NCI-H1092 treated with DMSO at 0.1 percent for 48 hours (cell line): ENCODE results near the gene CTBP2.
"Not testable (repeated sequence)": the region's sequence is repeated elsewhere in the genome, so short reads cannot be mapped to it uniquely, and the experiment has no call there.

Source experiments
- DNase-seq: peaks from one replicate; lab custom pipeline; 2025; lab: John Stamatoyannopoulos, UW

The CTBP2 gene

DNA sequence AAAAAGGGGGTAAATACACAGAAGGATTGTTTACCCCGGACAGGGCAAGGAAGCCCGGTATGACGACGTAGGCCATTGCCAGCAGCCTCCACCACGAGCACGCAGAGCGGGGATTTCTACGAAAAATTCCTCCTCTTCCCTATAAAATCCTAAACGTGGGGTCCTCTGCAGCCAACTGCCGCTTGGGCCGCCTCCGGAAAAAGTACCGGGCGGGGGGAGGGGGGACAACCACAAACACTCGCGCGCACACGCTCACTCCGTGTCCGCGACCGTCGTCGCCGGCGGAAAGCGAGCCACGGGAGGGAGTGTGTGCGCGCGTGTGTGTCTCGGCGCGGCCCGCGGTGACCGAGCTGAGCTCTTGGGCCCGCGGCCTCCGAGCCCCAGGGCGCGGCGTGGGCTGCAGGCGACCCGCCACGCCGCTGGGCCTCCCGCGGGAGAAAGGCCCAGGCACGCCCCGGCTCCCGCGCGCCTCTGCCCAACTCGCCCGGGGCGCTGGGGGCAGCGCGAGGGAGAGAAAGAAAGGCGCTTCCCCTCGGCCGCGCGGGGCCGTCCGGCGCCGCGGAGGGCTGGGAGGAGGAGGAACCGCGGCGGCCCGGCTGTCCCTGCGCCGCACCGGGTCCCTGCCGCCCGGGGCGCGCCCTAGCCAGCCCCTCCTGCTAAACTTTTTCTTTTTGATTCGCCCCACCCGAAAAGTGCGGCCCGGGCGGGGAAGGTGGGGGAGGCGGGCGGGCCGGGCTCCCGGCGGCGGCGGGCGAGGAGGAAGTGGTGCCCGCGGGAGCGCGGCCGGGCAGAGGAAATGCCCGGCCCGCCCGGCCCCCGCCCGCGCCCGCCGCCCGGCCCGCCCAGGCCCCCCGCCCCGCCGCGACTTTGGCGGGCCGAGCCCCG lies 1.5 kb downstream of the CTBP2 start:
- peak; percentile 22 for DNase-seq

DNA sequence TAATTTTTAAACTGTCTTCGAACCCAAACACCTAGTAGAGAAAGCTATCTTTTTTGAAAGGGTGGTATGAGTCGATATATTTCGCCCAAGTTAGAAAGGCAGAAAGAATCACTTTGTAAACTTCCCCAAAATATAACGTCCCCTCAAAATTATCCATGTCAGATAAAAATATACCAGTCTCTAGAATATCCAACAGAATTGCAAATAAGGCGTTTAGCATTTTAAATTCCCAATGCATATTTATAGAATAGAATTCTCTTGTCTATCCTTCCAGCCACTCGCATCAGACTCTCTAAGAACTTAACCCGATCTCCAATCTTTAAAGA lies 2.1 kb downstream of the CTBP2 start:
- no peak for DNase-seq

DNA sequence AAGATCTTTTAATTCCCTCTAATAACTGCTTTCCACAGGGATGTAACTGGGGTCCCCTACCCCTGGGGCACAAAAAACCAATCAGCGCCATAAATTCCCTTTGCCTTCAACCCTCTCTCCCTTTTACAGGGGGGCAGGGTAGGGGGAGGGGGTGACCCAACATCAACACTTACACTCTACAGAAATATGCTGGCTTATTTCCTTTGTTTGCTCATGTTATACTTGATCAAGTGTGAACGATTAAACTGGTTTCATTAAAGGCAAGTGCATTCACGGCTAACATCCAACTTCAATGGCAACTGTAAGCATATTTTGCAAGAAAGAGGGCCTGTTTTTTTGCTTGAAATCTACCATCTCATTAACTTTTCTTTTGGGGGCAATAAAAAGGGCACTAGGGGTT lies 2.9 kb downstream of the CTBP2 start:
- DNase-seq: peak; percentile 15

DNA sequence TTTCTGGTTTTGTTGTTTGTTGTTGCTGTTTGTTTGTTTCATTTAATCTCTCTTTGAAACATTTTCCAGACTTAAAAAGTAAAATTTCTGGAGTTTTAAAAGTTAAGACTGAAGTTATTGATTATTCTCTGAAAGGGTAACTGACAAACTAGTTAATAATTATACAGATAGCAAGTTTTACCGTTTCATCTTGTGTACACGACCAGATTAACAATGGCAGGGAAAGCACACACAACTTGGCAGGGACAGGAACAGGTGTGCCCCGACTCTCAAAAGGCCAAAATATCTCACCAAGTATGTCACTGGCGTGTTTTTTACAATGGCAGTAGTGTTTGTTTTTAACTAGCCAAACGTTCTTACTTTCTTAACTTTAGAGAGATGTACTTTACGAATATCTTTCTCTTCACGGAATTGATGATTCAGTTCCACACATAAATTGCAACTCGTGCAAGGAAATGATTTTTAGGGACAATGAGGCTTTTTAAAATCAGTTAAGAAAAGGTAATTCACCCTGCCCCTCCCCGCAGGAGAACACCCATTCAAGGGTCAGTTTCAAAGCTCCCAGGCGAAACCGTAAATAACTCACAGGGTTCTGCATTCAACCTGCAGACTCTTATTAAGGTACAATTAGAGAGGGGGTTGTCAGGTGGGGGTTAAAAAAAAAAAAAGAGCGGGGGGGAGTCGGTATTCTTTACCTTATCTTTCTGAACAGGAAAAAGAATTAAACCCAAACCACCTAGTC lies 3.5 kb downstream of the CTBP2 start:
- DNase-seq: peak; percentile 49

DNA sequence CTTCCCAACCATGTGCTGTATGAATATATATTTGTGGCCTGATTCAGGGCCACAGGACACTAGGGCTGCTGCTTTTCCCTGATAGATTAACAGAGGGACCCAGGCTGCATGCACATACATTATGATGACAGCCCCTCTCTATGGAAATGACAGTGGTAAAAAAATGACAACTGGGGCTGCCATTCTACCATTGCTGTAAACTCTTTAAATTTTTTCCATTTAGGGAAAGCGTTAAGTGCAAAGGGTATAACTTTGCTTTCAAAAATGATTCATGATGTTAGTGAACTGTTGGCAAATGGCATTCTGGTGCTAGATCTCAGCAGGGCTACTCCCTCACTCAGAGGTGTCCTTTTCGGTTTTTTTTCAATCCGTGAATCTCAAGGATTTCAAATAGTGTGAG lies 4.2 kb downstream of the CTBP2 start:
- DNase-seq: no peak

DNA sequence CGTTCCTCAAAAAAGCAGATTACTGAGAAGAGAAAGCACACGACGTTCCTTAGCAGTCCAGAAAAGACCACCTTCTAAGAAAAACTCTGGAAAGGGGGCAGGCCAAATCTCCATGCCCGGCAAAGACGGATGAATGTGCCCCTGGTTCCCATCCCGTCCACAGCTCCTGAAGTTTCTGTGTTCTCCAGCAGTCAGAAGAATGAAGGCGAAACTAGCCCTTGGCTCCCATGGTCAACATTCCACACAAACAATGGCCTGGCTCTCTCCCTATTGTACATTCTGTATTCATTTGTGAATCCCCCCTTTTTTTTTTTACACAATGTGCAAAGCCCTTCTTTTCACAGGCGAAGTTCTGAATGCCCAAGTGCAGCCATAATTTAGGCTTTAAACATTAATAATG lies 5.3 kb downstream of the CTBP2 start:
- no peak for DNase-seq

DNA sequence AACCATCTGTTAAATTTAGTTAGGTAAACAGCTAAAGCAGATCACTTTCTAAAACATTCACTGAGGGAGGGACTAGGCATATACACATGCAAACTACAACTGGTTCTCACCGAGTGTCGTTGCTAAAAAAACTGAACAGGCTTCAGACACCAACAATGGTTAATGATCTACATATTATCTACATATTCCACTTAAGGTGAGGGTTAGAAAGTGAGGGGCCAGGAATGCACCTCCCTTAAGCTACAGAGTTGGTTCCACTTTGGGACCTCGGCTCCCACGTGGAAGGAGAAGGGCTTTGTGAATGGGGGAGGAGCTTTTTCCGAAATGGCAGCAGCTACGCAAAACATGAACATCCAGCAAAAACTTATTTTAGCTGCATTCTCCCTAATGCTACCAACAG lies 5.8 kb downstream of the CTBP2 start:
- no peak for DNase-seq

DNA sequence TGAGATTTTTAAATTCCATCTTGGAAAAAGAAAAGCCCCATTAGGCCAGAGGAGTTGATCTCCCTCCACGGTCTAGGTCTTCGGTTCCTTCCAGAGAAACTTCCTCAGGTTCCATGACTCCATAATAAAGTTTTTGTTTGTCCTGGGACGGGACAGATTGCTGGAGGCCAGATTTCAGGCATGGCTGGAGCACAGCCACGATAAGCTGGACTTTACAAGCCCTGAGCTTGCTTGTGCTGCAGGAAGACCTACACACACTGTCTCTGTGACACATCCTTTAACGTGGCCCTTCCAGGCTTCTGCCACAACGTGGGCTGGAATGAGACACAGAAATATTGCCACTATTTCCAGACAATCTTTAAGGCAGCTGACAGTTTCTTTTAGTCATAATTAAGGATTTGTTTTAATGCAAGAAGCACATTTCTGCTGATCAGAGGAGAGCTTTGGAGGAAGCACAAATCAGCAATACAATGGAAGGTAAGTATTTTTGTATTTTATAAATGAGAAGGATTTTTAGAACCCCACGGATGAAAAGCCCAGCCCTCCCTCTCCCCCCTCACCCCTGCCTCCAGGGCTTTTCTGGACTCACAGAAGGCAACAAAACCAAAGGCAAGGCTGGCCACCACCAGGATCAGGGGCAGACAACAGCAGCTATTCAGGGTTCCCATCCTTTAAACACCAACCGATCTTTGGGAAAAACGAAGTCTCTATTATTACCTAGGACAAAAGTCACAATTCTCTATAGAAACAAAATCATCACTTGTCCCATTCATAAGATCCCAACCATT lies 6.5 kb downstream of the CTBP2 start:
- DNase-seq: no peak

DNA sequence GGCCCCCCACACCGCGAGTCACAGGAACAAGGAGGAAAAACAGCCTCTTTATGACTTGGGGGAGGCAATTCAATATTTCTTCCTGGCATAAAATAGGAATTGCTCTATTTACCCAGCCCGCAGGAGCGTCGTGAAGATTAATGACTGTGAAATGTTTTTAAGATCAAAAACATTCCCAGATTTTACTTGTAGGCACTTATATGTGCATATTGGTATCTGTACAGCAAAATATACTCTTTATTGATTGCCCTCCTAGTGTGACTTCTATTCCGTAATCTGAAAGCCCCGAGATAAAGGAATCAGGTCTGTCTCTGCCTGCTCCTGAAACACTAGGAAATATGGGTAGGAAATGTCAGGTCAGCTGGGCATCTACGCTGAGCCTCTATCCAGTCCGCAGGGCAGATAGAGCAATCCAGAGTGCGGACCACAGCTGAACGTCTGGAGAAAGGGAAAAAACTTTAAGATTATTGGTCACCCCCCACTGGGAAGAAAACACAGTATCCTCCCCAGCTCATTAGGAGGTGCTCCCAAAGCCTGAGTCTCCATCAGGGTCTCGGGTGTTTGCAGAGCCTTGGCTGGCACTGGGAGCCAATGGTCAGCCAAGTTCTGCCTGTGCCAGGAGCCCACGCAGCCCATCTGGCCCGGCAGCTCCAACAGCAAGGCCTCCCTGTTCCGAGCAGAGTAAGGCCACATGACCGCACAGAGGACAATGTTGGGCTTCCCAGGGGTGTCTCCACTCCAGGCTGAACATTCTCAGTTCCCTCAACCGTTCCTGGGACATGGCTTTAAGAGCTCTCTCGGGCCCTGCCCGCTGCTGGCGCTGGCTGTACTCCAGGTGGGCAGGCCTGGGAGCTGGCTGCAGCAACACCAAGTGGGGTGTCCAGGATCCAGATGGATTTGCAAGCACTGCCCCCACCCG lies 7.7 kb downstream of the CTBP2 start:
- DNase-seq: peak; percentile 11

DNA sequence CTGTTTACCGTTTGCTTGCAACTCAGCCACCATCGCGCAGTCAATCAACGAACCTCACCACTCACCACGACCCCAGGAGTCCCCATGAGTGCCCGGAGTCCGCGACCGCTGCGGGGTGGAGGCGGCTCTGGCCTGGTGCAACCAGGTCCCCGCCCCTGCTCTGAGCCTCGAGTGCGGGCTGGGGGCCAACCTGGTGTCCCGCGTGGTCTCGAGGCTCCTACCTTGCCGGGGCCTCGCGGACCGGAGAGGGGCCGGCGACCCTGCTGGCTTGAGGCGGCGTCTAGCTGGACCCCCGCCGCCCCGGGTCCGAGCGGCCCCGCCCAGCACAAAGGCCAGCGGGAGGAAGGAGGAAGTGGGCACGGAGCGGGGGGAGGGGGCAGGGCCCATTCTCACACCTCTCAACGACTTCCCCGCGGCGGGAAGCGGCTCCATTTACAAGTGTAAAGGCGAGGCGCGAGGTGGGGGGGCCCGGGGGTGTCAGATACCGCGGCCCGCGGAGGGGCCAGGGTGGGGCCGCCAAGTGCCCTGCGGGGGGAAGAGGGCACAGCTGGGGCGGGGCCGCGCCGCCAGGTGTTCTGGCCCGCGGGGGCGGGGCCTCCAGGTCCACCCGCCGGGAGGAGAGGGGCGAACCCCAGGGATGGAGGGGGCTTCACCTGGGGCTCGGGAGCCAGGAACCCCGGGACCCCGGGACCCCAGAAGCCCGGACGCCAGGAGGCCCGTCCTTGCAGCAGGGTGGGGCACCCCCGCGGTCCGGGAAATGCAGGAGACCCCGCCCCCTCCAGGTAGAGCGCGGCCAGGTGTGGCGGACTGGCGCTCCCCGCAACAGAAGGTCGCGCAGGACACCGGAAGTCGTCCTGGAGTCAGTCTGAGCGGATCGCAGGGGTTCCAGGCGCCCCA lies 8.6 kb downstream of the CTBP2 start:
- DNase-seq: no peak

DNA sequence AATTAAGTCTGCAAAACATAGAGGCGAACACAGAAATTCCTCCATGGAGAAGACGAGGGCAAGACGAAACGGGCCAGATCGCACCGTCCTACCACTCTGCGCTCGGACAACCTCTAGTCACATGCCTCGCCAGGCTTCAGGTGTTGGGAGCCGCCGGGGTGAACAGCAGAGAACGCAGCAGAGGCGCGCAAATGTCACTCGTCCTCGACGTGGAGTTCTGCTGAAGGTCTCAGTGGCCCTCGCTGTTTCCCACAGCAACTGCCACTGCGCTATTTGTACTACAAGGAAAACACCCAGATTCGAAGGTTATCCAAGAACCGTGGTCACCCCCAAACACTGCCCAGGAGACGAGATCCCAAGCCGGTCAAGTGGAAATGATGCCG lies 9.2 kb downstream of the CTBP2 start:
- no peak for DNase-seq

DNA sequence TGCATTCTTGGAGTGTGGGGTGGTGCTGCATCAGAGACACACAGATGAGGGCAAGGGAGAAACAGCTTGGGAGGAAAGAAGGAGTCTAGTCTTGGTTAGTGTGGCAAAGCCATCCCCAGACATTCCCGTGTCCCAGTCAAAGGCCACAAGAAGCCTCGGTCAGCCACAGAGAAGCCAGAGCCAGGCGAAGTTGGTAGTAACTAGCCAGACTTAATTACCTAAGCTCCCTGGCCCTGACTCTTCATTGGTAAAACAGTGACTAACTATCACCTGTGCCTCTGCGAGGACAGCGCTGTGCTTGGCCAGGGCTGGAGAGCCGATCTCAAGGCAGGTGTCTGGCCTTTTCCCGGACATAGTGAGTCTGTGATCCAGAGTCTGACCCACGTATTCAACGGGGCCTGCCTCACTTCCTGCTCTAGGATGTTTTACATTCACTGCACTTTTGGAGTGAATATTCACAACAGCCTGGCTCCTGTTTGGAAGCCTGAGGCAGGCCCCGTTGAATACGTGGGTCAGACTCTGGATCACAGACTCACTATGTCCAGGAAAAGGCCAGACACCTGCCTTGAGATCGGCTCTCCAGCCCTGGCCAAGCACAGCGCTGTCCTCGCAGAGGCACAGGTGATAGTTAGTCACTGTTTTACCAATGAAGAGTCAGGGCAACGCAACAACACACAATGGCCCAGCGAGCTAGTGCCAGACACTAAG lies 9.8 kb downstream of the CTBP2 start:
- not testable (repeated sequence) for DNase-seq

DNA sequence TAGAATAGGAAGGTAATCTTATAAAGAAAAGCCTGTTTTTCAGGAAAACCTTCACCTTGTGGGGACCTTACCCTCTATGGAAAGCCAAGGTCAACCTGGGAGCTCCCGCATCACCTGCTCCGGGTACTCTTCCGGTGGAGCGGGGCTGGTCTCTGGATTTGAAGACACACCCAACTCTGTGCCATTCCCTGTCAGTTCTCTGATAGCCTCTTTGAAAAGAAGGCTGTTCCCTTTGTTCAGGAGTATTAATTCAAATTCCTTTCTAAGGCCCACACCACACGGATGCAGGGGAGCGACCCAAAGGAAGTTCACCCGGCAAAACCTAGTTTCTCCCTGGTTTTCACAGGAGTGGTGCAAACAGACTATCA lies 10.7 kb downstream of the CTBP2 start:
- DNase-seq: no peak

DNA sequence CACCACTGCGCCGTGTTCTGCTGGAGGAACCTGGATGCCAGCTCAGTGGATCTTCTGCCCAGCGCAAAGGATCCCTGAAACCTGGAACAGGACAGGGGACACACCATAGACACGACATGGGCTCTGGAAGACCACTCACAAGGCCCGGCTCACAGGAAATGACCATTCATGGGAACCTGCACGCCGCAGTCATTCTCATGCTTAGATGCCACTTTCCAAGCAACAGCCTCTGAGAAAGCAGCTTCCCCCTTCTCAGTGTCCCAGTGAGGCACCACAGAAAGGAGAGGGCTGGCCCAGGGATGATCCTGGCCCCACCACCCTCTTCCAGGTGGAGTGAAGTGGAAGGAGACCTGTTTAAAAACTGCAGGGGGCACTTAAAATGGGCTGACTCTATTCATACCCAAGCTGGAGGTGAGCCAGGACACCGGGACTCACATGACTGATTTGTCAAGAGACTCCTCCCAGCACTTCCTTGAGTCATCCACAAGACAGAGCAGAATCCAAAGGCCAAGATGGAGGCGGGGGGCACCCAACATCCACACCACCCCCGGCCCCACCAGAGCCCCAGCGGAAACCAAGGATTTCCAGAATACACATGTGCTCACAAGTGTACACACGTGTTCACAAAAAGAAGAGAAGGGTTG lies 11.2 kb downstream of the CTBP2 start:
- peak; percentile 59 for DNase-seq

DNA sequence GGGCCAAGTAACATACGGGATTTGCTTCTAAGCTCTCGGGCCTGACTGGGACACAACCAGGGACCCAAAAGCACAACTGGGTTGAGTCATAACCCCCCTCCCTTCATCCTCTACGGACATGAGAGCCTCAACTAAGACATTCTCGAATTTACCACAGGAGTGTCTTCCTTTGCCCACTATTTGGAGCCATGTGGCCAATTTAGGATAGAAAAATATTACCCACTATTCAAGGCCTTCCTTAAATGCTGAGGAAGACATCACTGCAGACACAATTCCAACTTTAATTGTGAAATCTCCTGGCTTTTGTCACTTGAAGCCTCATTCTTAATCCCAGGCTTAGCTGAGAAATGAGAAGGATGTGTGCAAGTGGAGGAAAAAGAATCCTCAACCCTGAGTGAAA lies 11.8 kb downstream of the CTBP2 start:
- DNase-seq: no peak

DNA sequence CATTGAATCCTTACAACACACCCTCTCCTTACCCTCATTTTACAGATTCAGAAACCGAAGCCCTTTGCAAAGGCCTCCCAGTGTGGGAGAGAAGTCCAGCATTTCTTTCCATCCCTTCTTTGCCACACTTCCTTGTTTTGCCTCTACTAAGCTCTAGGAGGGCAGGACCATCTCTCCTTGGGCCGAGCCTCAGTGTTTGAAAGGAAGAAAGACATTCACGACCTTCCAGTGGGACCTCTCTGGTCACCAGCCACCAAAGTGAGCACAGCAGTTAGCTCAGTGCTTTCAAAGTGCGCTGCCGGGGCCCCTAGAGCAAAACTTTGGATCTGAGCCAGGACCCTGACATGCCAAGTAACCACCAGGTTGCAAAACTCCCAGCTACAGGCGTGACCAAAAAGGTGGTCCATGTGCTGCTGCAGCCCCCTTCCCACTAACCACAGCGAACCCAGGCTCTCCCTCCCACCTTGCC lies 12.4 kb downstream of the CTBP2 start:
- DNase-seq: peak; percentile 5

DNA sequence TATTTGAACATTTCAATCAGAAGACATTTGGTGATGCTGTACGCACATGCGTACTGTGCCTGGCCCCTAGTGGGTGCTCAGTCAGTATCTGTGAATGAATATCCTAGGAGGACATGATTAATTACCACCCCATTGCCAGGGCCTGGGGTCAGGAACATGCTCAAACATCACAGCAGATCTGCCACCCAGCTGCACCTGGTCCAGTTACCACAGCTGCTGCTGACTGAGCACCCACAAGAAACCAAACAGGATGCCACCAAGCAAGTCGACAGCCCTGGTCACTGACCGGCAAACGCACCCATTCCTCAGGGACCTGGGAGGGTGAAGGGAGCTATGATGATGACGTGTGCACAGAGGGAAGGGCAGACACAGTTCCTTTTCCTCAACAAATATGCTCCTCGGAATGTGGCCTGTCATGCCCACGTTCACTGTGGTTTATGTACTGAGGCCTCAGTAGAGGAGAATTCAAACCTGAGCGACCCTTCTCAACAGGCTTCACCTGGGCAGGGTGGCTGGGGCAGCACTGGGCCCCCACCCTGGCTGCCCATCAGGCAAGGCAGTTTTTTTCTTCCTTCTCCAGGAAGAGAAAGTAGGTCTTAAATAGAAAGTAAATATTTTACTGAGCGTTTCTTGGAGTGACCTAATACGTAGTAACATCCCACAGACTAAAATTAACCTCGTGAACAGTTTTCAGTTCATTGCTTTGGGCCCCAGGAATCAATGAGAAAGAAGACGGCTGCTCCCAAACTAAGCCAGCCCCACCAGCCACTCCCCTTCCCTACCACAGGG lies 13.4 kb downstream of the CTBP2 start:
- DNase-seq: no peak

DNA sequence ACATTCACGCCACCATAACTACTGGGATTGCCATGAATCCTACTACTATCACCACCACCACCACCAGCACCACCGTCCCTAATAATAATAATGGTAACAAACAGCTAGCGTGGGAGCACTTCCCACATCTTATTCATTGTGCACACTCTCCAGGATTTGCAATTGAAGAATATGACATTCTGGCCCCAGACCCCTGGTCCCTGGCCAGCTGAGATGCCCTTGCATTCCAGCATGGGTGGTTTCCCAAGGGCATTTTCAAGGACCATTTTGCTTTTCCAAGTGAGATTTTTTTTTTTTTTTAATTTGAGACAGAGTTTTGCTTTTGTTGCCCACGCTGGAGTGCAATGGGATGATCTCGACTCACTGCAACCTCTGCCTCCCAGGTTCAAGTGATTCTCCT lies 14.7 kb downstream of the CTBP2 start:
- no peak for DNase-seq
